Fibroblast of mammary gland (primary cell): Measurements from ENCODE around the gene SPNS3.

ENCODE experiments used
- DNase-seq: peaks from one replicate; pipeline ENCODE4 v3.0.0-alpha.2; 2010; ENCODE audit warnings: low read depth
- H3K4me3 ChIP-seq: 2 replicates; pipeline ENCODE4 v1.5.1; 2011; ENCODE audit warnings: low read depth, mild to moderate bottlenecking, low read length, moderate library complexity; ENCODE audit not compliant: control insufficient read depth
- CTCF ChIP-seq: conservative IDR thresholded peaks from 2 replicates; pipeline ENCODE4 v1.5.1; 2011; ENCODE audit warnings: low read depth, low read length, inconsistent platforms; ENCODE audit not compliant: control insufficient read depth, insufficient read depth

Gene SPNS3

GRCh38 chr17:4520060-4520893, 86.5 kb downstream of the SPNS3 start:
- H3K4me3 ChIP-seq = no peak overlapping the region
- DNase-seq = no peak
- TF ChIP-seq CTCF = no peak

DNA sequence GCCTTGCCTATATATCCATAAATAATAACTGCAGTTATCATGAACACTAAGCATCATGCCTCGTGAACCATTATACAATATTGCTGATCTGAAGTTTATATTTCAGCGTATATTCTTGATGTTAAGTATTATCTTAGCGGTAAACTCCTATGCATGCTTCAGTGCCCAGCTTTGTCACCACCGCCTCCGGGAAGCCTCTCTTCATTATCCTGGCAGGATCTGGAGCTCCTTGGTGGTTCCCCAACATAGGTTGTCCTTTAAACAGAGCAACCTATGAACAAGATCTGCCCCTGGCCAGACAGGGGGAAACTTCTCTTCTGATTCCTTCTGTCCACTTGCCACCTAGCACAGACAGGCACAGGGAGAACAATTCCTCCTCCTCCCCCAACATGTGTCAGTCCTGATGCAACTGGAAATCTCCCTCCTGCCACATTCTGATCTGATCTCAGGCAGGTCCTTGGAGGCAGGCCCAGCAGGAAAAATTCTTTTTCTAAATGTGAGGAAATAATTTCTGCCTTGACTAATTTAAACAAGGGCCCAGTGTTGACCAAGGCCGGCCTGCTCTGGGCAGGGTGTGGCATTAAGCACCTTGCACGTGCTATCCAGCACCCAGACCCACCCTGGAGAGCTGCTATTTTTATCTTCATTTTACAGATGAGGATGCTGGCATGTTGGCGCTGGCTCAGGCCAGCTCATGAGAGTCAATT, 87.3 kb downstream of the SPNS3 start:
- DNase-seq = no peak
- TF ChIP-seq CTCF = no peak
- H3K4me3 ChIP-seq = no peak overlapping the region

DNA sequence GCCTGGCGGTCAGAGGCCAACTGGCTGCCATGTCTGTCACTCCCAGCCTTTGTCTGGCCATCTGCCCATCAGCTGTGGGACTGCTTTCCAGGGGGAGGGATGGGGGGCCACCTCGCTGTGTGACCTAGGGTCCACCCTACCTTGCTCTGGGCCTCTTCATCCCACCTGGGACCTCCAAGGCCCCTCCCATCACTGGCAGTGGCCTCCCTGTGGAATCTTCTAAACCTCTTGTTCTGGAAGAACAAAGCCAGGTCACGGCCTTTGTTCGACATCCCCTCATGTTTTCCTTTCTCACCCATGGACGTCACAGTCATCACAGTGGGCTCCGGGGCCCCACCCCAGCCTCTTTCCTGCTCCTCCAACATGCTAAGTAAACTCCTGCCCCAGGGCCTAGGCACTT, 88.9 kb downstream of the SPNS3 start:
- H3K4me3 ChIP-seq = no peak overlapping the region
- TF ChIP-seq CTCF = no peak
- no peak for DNase-seq

- no peak for DNase-seq
- TF ChIP-seq CTCF = no peak
- H3K4me3 ChIP-seq = no peak overlapping the region
Observed at GRCh38 chr17:4523946-4524345, 90.2 kb downstream of the SPNS3 start.

GRCh38 chr17:4525691-4526397, 92.1 kb downstream of the SPNS3 start:
- no peak for DNase-seq
- TF ChIP-seq CTCF = no peak
- no peak overlapping the region for H3K4me3 ChIP-seq

DNA sequence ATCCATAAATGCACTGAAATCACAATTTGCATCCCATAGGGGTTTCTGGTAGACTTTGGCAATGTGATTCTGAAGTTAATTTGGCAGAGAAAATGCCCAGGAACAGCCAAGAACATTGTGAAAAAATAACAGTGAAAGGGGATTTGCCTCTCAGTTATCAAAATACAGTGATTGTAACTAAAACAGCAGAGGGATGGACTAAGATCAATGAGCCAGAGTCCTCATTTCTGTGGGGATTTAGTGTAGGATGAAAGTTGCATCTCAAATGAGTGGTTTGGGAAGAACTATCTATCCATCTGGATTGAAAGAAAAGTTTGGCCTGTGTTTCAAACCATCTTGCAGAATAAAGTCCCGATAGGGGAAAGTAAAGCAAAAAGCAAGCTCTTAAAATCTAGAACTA, 93.4 kb downstream of the SPNS3 start:
- no peak for TF ChIP-seq CTCF
- no peak for DNase-seq
- no peak overlapping the region for H3K4me3 ChIP-seq
